ENCODE measurements around the gene RPRD1A. TPM values are rescaled to one million over a fixed set of nuclear protein-coding genes. Genes with fewer than 3 reads are reported as not detected.
"Not testable (repeated sequence)": the region's sequence is repeated elsewhere in the genome, so short reads cannot be mapped to it uniquely, and the experiment has no call there.

Gene RPRD1A
- total RNA-seq, 2 experiments from 2014 or later: 21.8 to 25.1 TPM

- ATAC-seq (ENCODE audit: poor library complexity): no peak
- H3K27me3 Mint-ChIP-seq: no peaks in the 10 kb centered on the region
- no peaks in the 10 kb centered on the region for H3K36me3 ChIP-seq (ENCODE audit: insufficient read depth, low read length)
- no peaks in the 10 kb centered on the region for H3K27me3 ChIP-seq (ENCODE audit: control insufficient read depth in 1 of 2, insufficient read depth in 2 of 2, low read length in 2 of 2)
- peaks cover 60% of the 10 kb centered on the region for H3K4me1 Mint-ChIP-seq (ENCODE audit: low read depth)
- ChIA-PET POLR2A (interaction anchor here (0.9 to 1.3 kb wide), 2 partner anchors 161 to 386 kb away, joined by 3 to 4 read pairs; partner anchors contain the start of gene ELP2), CTCF (interaction anchor here (0.6 to 1.2 kb wide), 2 partner anchors 10 to 19 kb away, joined by 3 to 4 read pairs; no protein-coding TSS in a partner anchor)
- H3K4me3 ChIP-seq (ENCODE audit: low read length): peak overlapping the region; percentile 47
- peak overlapping the region; percentile 89 for H3K27ac Mint-ChIP-seq
- no peaks in the 10 kb centered on the region for H3K9me3 ChIP-seq (ENCODE audit: control insufficient read depth in 1 of 2, insufficient read depth in 1 of 2, low read length in 2 of 2)
- H3K4me3 Mint-ChIP-seq: peak overlapping the region; percentile 12
- no peaks in the 10 kb centered on the region for H3K9me3 Mint-ChIP-seq
- peak overlapping the region in 1 of 2 donors; percentile 32 for H3K27ac ChIP-seq (ENCODE audit: low read depth in 1 of 2, low read length in 2 of 2)
- peaks cover 34% of the 10 kb centered on the region for H3K4me1 ChIP-seq (ENCODE audit: insufficient read depth, low read length)
- H3K36me3 Mint-ChIP-seq (ENCODE audit: low read depth): peaks cover 35% of the 10 kb centered on the region
- TF ChIP-seq CTCF (IDR thresholded peaks at IDR 0.05): no peak
- intact Hi-C loops (cut with DNase I, micrococcal nuclease): loop anchor here (2.0 to 10.0 kb wide), 7 partner anchors 387 to 915 kb away; partner anchors contain the start of genes KIAA1328 (in 2 of the 2), TPGS2 (in 2 of the 2), GALNT1 (in 1 of the 2) and INO80C (in 1 of the 2)
- no peak for DNase-seq
Observed at GRCh38 chr18:35969676-35970075, 97.7 kb downstream of the RPRD1A start.

- H3K27ac ChIP-seq (ENCODE audit: low read depth in 1 of 2, low read length in 2 of 2): no peak overlapping the region
- peak overlapping the region; percentile 89 for H3K27ac Mint-ChIP-seq
- H3K4me1 ChIP-seq (ENCODE audit: insufficient read depth, low read length): peaks cover 28% of the 10 kb centered on the region
- ChIA-PET POLR2A (no interaction called here), CTCF (no interaction called here)
- H3K27me3 Mint-ChIP-seq: no peaks in the 10 kb centered on the region
- H3K9me3 Mint-ChIP-seq: no peaks in the 10 kb centered on the region
- ATAC-seq (ENCODE audit: poor library complexity) (no peak), DNase-seq (no peak)
- H3K9me3 ChIP-seq (ENCODE audit: control insufficient read depth in 1 of 2, insufficient read depth in 1 of 2, low read length in 2 of 2): no peaks in the 10 kb centered on the region
- peak overlapping the region; percentile 75 for H3K4me3 Mint-ChIP-seq
- TF ChIP-seq CTCF (IDR thresholded peaks at IDR 0.05): no peak
- no peaks in the 10 kb centered on the region for H3K27me3 ChIP-seq (ENCODE audit: control insufficient read depth in 1 of 2, insufficient read depth in 2 of 2, low read length in 2 of 2)
- intact Hi-C loops (cut with DNase I, micrococcal nuclease): loop anchor here in 1 of 2 experiments (5.0 kb wide), 1 partner anchor 621 kb away; no protein-coding TSS in a partner anchor
- no peak overlapping the region for H3K4me3 ChIP-seq (ENCODE audit: low read length)
- H3K36me3 ChIP-seq (ENCODE audit: insufficient read depth, low read length): no peaks in the 10 kb centered on the region
- H3K36me3 Mint-ChIP-seq (ENCODE audit: low read depth): peaks cover 26% of the 10 kb centered on the region
- H3K4me1 Mint-ChIP-seq (ENCODE audit: low read depth): peaks cover 49% of the 10 kb centered on the region
Observed at GRCh38 chr18:35968278-35968880, 99.0 kb downstream of the RPRD1A start.

GRCh38 chr18:35967866-35968265, 99.5 kb downstream of the RPRD1A start:
- H3K27ac ChIP-seq (ENCODE audit: low read depth in 1 of 2, low read length in 2 of 2); H3K27me3 Mint-ChIP-seq; ATAC-seq (ENCODE audit: poor library complexity); H3K9me3 ChIP-seq (ENCODE audit: control insufficient read depth in 1 of 2, insufficient read depth in 1 of 2, low read length in 2 of 2); POLR2A ChIA-PET; H3K9me3 Mint-ChIP-seq; H3K27me3 ChIP-seq (ENCODE audit: control insufficient read depth in 1 of 2, insufficient read depth in 2 of 2, low read length in 2 of 2); H3K36me3 ChIP-seq (ENCODE audit: insufficient read depth, low read length); CTCF ChIA-PET; DNase-seq; H3K4me3 ChIP-seq (ENCODE audit: low read length); H3K4me3 Mint-ChIP-seq: not testable (repeated sequence)
- Mint-ChIP-seq H3K27ac (peak overlapping the region; percentile 89), H3K4me1 (ENCODE audit: low read depth) (peaks cover 44% of the 10 kb centered on the region), H3K36me3 (ENCODE audit: low read depth) (peaks cover 21% of the 10 kb centered on the region)
- intact Hi-C loops (cut with DNase I, micrococcal nuclease): loop anchor here in 1 of 2 experiments (5.0 kb wide), 1 partner anchor 621 kb away; no protein-coding TSS in a partner anchor
- H3K4me1 ChIP-seq (ENCODE audit: insufficient read depth, low read length): peaks cover 24% of the 10 kb centered on the region
